GM19328 (cell line): Measurements from ENCODE around the gene SAA4.
A peak's percentile ranks its signal among the peaks of the same experiment; 100 is the strongest.
"Not testable (repeated sequence)": the region's sequence is repeated elsewhere in the genome, so short reads cannot be mapped to it uniquely, and the experiment has no call there.

Experiments
- ATAC-seq: cut with Tn5 transposase; IDR thresholded peaks from one replicate; pipeline ENCODE4 v1.9.1; 2021; ENCODE audit warnings: mild to moderate bottlenecking, moderate library complexity; ENCODE audit not compliant: unreplicated experiment

SAA4 gene

DNA sequence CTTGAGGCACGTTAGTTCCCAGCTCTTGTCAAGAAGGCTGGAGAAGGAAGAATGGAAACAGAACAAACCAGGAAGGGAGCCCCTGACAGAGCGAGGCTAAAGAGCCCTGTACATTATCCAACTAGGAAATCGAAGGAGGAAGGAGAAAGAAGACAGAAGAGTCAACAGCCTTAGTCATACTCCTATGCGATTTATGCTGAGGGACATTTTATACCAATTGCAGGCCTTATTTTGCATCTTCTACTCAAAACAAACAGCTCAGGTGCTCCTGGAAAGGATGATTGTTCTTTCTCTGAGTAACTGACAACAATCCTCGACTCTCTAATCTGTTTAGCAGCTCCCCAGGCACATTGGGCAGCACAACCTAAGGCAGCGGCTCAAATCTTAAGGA lies 10.6 kb upstream of the SAA4 start:
- peak; percentile 6 for ATAC-seq

DNA sequence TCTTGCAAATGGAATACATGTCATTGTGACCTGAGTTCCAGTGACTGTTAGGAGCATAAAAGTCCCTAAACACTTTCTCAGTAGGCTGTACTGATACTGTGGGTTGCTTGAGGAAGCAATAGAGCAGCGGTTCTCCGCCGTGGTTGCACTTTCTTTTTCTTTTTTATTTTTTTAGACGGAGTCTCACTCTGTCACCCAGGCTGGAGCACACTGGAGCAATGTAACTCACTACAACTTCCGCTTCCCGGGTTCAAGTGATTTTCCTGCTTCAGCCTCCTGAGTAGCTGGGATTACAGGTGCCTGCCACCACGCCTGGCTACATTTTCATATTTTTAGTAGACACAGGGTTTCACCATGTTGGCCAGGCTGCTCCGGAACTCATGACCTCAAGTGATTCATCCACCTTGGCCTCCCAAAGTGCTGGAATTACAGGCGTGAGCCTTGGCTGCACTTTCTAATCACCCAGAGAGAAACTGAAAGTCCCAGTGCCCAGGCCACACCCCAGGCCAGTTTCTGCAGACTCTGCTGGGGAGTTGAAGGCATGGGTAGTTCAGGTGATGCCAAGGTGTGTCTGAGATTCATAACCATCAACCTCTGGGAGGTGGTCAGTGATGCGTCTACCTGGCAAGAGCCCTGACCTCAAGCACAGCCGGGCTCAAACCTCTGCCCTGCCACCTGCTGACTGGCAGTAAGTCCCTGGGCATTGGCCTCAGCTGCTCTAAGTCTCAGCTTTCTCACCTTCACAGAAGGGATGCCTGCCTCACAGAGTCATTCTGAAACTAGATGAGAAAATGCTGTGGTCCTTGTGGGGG lies 10.0 kb upstream of the SAA4 start:
- peak; percentile 74 for ATAC-seq

DNA sequence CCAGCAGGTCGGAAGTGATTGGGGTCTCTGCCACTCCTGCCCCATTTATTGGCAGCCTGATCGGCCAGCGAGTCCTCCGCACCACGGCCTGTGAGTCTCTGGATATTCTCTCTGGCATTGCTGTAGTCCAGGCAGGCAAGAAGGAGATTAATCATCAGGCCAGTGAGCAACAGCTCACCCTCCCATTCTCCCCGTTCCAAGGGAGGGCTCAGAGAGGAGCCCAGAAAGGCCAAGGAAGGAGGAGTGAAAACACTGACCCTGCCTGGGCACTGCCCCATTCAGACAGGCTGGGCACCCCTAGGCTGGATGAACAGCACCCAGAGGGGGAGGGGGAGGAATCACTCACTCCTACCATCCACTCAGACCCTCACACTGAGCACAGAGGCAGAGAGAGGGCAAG lies 8.8 kb upstream of the SAA4 start:
- no peak for ATAC-seq

DNA sequence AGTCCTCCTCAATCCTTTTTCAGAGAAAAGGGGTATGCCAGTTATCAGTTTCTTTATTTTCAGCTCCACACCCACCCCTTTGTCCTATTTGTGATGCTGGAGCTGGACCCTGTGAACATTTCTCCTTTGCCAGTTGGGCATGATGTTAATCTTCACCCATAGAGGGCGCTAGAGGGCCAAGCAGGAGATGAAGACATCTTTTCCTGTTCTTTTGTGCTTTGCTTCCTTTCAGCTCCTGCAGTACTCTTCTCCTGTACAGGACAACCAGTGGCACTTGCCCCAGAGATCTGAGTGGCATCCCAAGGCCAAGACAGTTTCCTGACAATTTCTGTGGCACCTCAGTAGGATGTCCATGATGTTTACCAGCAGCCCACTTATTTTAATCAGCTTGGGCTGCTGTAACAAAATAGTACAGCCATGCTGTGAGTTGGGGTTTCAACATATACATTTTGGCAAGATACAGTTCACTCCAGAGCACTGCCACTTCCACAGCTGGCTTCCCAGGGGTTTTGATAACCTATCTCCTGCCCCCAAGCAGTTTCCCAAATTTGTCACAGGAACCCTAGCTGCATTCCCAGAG lies 7.3 kb upstream of the SAA4 start:
- no peak for ATAC-seq

DNA sequence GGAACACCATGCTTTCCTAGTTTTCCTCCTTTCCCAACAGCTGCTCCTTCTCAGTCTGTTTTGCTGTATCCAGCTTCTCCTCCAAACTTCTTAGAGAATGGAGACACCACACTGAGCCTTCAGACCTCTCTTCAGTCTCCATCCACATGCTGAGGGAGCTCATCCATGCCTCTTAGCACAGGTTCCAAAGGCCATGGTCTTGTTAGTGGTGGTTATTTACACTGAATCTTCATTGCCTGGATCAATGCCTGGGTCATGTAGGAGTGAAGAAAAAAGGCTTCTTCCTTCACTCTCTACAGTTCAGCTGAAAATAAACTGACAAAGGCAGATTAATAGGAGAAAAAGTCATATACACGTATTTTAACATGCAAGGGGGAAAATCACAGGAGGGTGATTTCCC lies 3.1 kb upstream of the SAA4 start:
- no peak for ATAC-seq

DNA sequence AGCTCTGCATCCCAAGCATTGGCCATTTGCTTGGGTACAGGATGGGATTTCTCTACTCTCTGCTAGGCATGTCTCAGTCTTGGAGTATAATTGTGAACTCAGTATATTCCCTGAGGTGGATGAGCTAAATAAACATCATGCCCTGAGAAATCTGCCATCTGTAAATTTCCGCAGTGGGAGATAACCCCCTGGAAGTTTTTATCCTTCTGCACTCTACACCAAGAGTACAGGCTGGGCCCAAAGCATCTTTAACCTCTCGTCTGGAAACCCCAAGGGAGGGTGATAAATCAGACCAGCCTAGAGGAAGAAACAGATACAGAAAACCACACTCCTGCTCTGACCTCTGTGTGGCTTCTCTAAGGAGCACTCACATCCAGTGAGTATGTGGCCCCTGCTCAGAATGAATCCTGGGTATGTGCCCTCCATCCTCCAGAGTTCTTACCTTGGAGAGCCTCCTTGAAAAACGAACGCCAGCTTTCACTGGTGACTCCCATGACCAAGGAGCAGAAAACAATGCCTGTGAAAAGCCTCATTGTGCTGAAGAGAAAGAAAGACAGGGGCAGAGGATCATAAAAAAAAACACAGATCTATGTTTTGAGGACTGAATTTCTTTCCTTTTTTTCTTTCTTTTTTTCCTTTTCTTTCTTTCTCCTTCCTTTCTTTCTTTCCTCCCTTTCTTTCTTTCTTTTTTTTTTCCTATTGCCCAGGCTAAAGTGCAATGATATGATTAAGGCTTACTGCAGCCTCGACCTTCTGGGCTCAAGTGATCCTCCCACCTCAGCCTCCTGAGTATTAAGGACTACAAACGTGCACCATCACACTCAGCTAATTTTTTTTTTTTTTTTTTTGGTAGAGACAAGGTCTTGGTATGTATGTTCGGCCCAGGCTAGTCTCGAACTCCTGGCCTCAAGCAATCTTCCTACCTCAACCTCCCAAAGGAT lies 938 bp downstream of the SAA4 start:
- ATAC-seq, result no peak

DNA sequence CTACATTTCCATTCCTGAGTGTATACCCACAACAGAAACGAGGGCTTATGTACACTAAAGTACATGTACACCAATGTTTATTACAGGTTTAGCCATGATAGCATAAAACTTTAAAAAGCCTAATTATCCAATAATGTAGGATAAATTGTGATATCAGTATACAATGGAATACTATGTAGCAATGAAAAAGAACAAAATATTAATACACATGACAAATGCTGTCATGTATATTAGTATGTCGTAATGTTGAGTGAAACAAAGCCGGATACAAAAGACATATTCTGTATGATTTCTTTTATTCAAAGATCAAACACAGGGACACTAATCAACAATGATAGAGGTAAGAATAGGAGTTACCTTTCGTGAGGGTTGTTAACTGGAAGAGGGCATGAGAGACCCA lies 2.7 kb downstream of the SAA4 start:
- no peak for ATAC-seq

DNA sequence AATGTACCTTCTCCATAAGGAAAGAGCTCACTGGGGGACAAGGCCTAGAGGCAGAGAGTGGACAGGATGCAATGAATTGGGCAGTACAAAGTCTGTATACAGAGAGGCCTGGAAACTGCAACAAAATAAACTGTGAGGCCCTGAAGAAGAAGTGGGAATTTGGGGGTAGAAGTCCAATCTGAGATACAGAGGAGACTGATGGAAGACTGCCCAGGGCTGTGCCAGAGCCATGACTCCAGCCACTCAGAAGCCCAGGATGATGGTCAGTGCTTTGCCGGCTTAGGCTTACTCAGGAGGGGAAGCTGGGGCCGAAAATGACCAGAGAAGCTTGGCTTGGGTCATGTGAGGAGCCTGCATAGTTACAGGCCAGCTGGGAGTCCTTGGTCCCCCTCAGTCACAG lies 5.7 kb downstream of the SAA4 start:
- ATAC-seq, result no peak

DNA sequence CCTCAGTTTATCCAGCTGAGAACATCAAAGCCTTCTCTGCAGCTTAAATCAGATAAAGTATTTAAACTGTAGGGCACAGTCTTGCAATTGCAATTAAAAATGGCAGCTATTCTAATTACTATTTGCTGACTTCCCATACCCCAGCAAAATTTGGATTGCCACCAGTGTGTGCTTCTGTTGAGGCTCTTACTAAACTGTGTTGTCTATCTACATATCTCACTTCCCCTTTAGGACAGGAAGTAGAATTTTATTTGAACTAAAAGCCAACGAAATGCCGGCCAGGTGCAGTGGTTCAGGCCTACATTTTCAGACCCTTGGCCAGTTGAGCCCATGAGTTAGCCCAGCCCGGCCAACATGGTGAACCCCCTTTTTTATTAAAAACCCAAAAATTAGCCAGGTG lies 7.1 kb downstream of the SAA4 start:
- peak; percentile 86 for ATAC-seq

DNA sequence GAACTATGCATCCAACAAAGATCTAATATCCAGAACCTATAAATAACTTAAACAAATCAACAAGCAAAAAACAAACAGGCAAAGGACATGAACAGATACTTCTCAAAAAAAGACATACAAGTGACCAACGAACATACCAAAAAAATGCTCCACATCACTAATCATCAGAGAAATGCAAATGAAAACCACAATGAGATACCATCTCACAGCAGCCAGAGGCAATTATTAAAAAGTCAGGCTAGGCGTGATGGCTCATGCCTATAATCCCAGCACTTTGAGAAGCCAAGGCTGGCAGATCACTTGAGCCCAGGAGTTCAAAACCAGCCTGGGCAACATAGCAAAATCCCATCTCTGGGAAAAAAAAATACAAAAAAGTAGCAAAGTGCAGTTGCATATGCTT lies 10.7 kb downstream of the SAA4 start:
- no peak for ATAC-seq

DNA sequence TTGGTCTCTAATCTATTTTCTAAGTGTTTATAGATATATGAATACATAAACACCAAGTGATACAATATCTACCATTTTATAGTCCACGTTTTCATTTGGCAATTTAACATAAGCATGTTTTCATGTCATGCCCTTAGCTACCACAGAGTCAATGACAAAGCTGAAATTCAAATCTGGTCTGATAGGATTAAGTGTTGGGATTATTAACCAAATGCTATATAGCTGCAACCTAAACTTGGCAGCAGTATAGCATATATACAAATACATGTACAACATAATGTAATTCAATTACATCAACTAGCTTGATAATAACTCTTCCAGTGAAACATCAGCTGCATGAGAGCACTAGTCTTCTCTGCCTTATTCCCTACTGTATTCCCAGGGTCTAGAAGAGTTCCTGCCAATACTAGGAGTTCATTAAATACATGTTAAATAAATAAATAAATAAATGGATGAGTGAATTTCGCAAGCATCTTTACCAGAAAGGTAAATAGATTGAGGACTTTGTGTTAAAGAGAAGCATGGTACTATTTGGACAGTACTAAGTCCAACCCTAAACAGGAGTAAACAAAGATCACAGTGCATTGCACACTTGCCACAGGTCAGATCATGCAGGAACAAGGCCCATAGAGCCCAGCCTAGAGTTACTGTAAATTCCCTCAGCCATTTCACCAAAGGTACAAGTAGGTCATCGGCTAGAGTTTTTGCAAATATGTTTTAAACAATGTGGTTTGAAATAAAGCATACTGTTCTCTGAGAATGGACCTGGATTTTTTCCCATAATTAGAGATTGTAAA lies 12.8 kb downstream of the SAA4 start:
- ATAC-seq, result no peak

DNA sequence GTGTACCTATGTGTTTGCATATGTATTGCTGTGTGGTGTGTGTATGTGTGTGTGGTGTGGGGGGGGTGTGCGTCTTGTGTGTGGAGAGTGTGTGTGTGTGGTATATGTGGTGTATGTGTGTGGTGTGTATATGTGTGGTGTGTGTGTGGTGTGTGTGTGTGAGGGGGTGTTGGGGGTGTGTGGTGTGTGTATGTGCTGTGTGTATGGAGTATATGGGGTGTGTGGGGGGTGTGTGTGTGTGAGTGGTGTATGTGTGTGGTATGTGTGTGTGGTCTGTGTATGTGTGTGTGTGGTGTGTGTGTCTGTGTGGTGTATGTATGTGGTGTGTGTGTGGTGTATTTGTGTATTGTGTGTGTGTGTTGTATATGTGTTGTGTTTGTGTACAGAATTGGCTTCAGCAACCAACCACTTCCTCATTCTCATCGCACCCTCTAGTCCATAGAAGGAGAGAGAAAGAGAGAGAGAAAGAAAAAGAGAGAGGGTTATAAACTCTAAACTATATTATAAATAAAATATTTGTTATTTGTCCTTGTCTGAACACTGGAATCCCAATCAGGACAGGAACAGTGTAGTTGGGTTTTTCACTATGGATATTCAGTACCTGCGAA lies 13.7 kb downstream of the SAA4 start:
- no peak for ATAC-seq

DNA sequence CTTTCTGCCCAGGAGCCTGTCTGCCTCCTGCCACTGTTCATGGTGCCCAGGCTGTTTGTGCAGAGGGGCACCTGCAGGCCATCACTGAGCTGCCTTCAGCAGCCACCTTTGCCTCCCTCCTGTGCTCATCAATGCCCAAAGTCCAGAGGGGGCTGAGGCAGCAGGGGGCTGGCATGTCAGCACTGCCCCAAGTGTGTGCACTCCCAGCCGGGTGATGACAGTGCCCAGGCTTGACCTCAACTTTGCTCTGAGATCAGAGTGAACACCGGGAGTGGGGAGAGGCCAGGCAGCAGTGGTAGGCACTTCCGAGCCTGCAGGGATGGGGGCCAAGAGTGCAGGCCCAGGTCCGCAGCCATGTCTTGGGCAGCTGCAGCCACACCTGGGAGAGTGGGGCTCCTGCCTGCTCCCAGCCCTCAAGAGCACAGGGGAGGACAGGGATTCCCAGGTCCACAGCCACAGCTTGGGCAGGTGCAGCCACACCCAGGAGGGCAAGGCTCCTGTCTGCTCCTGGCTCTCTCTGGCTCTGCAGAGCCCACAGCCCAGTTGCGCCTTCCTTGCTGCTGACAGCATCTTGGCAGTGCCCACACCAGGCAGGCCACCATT lies 15.2 kb downstream of the SAA4 start:
- no peak for ATAC-seq

DNA sequence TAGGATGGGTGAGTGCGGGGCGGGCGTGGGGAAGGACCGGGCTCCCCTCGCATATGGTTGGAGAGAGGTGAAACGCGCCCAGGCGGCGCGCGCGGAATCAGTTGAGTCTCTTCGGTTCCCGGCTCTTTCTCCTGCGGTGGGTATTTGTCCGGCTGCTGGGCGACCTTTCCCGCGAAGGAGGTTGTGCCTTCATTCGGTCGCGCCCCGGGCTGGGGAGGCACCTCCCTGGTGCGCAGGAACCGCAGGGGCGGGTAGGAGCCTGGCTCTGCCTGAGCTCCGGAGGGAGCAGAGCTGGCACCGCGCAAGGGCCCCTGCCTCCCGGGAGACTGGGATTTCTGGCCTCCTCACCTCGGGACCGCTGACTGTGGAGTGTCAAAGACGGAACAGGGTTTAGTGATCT lies 27.5 kb downstream of the SAA4 start:
- no peak for ATAC-seq

DNA sequence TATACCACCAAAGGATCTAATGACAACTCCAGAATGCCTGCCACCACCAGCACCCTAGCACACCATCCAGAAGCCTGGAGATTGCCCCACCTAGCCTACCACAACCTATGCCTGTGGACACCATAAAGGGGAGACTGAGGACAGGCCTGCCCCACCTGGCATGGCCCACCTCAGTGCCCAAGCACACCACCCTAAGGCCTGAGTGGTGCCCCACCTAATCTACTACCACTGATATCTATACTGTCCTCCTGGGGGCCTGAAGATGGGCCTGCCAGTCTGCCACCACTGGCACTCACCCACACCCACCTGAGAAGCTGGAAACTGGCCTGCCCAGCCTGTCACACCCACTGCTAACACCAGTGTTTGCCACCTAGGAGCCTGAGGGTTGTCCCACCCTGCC lies 31.8 kb downstream of the SAA4 start:
- ATAC-seq, result no peak

DNA sequence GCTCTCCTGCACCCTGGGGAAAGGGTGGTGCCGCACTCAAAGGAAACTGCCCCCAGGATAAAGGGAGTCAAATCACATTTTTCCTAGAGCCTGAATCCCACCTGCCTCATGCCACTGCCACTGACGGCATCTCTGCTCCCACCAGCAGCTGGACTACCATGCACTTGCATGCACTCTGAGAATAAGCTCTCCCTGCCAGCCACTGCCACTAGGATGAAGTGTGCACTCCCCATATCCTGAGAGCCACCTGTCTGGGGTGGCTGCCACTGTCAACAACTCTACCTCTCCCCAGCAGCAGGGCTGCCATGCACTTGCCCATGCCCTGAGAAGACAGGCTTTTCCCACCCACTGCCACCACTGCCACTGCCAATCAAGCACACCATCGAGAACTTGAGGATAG lies 32.4 kb downstream of the SAA4 start:
- no peak for ATAC-seq

DNA sequence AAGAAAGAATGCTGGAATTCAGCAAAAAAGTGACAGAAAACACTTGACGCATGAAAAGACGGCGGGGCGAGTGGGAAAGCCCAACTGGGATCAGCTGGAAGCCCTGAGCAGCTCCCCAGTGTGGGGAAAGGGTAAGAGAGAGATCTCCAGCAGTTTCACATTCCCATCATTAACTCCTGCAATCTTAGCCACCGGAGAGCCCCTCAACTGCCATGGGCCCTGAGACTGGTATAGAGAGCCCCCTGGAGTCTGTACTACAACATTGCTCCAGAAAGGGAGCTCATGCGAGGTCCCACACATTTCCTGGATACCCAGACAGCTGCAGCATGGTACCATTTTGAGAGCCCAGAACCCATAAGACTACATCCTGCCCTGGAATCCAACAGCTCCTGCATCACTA lies 32.9 kb downstream of the SAA4 start:
- no peak for ATAC-seq

DNA sequence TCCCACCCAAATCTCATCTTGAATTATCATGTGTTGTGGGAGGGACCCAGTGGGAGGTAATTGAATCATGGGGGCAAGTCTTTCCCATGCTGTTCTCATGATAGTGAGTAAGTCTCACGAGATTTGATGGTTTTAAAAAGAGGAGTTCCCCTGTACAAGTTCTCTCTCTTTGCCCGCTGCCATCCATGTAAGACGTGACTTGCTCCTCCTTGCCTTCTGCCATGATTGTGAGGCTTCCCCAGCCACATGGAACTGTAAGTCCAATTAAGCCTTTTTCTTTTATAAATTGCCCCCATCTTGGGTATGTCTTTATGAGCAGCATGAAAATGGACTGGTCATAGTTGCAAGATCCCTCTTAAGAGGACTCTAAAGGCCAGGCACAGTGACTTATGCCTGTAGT lies 38.9 kb downstream of the SAA4 start:
- not testable (repeated sequence) for ATAC-seq

DNA sequence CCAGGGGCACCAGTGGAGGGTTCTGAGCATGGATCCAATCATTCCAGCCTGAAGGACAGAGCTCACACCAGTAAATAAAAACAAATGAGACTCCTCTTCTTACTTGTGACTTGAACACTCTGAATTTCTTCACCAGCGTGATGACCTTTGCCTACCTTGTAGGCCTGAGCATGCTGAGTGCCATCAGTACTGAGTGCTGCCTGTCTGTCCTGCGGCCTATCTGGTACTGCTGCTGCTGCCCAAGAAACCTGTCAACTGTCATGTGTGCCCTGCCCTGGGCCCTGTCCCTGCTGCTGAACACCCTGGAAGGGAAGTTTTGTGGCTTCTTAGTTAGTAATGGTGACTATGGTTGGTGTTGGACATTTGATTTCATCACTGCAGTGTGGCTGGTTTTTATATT lies 40.1 kb downstream of the SAA4 start:
- ATAC-seq, result no peak

DNA sequence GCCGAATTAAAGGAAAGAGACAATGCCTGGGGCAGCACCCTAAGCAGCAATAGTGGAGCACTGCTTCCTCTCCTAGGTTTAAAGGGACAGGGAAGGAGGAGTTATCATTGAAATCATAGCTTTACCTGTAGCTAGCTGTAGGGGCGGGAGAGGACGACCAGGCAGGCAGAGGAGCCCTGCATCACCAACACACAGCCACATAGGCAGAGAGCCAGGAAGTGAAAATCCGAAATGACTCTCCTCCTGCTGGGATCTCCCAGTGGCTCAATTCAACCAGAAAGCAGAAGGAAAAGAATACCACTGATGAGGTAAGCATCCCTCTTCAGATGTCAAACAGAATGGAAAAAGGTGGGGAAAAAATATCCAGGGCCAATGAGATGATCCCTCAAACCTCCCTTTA lies 43.6 kb downstream of the SAA4 start:
- ATAC-seq, result no peak
